Naive thymus-derived CD8-positive, alpha-beta T cell (primary cell): ENCODE results near the gene CROCC2. TPM values are rescaled to one million over a fixed set of nuclear protein-coding genes. Genes with fewer than 3 reads are reported as not detected.

Experiments
- ATAC-seq, 2 donors: fragments of 150-1000 bp; cut with Tn5 transposase in 1 of 2; sonication (Bioruptor Pico), chemical (Tn5 transposase) in 1 of 2; 1 replicate in 1 of 2; 2 replicates in 1 of 2; pipeline ENCODE4 v1.10.0; 2021; ENCODE audit warnings: mild to moderate bottlenecking in 2 of 2, moderate library complexity in 2 of 2
- POLR2A ChIA-PET: fragments of 350-600 bp; sonication (Branson Sonifier 250); formaldehyde crosslinking; loops from one replicate; lab custom pipeline; 2021; ENCODE audit warnings: antibody characterized with exemption; lab: Charles Lee
- DNase-seq, 10 donors: peaks; one replicate each; pipeline versions ENCODE4 v3.0.0 to v3.0.0-alpha.2; 2020 to 2022
- H3K27ac Mint-ChIP-seq, 10 donors: one replicate each; pipeline ENCODE4 v1.8.0; 2020 to 2022; ENCODE audit warnings: mild to moderate bottlenecking in 10 of 10, mixed read lengths in 10 of 10, moderate library complexity in 4 of 10, inconsistent platforms in 1 of 10
- H3K27me3 Mint-ChIP-seq, 5 donors: one replicate each; pipeline ENCODE4 v1.8.0; 2021 to 2022; ENCODE audit warnings: mixed read lengths in 5 of 5
- H3K36me3 Mint-ChIP-seq, 3 donors: one replicate each; pipeline ENCODE4 v1.8.0; 2020 to 2022; ENCODE audit warnings: mixed read lengths in 3 of 3, mild to moderate bottlenecking in 2 of 3, inconsistent platforms in 1 of 3
- H3K4me1 Mint-ChIP-seq, 4 donors: one replicate each; pipeline ENCODE4 v1.8.0; 2021 to 2022; ENCODE audit warnings: mixed read lengths in 4 of 4
- H3K4me3 Mint-ChIP-seq, 10 donors: one replicate each; pipeline ENCODE4 v1.8.0; 2020 to 2022; ENCODE audit warnings: mild to moderate bottlenecking in 10 of 10, mixed read lengths in 10 of 10, moderate library complexity in 6 of 10, inconsistent platforms in 1 of 10
- H3K9me3 Mint-ChIP-seq, 9 donors: one replicate each; pipeline ENCODE4 v1.8.0; 2020 to 2022; ENCODE audit warnings: mixed read lengths in 9 of 9, mild to moderate bottlenecking in 3 of 9, inconsistent platforms in 1 of 9, moderate library complexity in 1 of 9
- polyA plus RNA-seq, 3 donors: library from polyadenylated mRNA; unstranded; fragments of 300-500 nt; fragmentation: Illumina TruSeq; gene quantifications; one replicate each; pipeline ENCODE4 v1.2.3, GENCODE V29; 2021
- total RNA-seq, 8 experiments: library from RNA in 2 of 8; stranded (reverse) in 2 of 8; gene quantifications; one replicate each; pipeline ENCODE4 v1.2.3 and lab custom pipeline; 2021 to 2026

CROCC2 gene
- total and polyA plus RNA-seq, 5 experiments from 2014 or later, result not detected

DNA sequence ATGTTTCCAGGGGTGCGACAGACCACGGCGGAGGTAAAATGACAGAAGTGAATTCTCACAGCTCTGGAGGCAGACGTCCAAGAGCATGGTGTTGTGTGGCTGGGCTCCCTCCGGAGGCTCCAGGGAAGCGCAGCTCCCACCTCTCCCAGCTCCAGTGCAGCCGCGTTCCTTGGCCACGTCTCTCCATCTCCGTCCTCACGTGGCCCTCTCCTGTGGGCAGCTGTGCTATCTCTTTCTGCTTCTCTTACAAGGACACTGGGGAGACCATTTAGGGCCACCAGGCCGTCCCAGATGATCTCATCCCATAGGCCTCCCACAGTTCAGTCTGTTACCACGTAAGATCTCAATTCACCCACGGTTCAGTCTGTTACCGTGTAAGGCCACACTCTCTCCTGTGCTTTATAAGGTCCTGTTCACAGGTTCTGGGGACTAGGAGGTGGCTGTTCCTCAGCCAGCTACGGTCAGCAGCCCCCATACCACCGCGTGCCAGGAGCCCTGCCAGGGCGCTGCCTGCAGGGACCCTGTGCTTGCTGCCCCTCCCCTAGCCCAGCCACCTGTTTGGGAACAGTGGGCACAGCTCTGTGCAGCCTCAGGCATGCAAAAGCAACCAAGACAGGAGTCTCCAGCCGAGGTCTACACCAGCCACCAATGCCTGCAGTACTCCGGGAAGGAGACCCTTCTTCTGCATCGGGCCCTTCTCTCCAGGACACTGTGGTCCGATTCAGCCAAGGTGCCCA lies 7.2 kb upstream of the CROCC2 start:
- ATAC-seq (no peak), DNase-seq (no peak)
- Mint-ChIP-seq H3K9me3 (no peaks in the 10 kb centered on the region), H3K4me3 (no peak overlapping the region), H3K27ac (no peak overlapping the region), H3K4me1 (no peaks in the 10 kb centered on the region), H3K27me3 (peaks cover 0 to 9% (median 1%) of the 10 kb centered on the region in 5 donors), H3K36me3 (no peaks in the 10 kb centered on the region)
- POLR2A ChIA-PET, result no interaction called here

DNA sequence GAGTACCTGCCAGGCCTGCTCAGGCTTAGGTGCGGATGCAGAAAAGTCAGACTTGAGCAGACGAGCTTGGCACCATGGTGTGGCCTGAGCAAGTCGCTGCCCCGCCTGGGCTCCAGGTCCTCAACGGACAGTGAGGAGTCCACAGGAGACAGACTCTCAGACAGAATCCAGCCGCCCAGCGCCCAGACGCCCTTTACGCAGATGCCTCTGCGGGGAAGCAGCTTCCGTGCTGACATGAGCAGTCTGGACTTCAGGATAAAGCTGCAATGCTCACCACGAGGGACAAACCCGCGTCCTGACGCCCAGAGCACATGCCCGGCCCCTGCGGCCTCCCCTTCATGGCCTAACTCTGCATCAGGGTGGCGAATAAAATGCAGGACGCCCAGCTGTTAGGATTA lies 6.7 kb upstream of the CROCC2 start:
- no peak for ATAC-seq
- no peaks in the 10 kb centered on the region for H3K36me3 Mint-ChIP-seq
- no peak overlapping the region for H3K4me3 Mint-ChIP-seq
- no peaks in the 10 kb centered on the region for H3K4me1 Mint-ChIP-seq
- H3K27ac Mint-ChIP-seq, result no peak overlapping the region
- H3K27me3 Mint-ChIP-seq, result peaks cover 0 to 9% (median 1%) of the 10 kb centered on the region in 5 donors
- no peaks in the 10 kb centered on the region for H3K9me3 Mint-ChIP-seq
- DNase-seq, result no peak
- POLR2A ChIA-PET, result no interaction called here

DNA sequence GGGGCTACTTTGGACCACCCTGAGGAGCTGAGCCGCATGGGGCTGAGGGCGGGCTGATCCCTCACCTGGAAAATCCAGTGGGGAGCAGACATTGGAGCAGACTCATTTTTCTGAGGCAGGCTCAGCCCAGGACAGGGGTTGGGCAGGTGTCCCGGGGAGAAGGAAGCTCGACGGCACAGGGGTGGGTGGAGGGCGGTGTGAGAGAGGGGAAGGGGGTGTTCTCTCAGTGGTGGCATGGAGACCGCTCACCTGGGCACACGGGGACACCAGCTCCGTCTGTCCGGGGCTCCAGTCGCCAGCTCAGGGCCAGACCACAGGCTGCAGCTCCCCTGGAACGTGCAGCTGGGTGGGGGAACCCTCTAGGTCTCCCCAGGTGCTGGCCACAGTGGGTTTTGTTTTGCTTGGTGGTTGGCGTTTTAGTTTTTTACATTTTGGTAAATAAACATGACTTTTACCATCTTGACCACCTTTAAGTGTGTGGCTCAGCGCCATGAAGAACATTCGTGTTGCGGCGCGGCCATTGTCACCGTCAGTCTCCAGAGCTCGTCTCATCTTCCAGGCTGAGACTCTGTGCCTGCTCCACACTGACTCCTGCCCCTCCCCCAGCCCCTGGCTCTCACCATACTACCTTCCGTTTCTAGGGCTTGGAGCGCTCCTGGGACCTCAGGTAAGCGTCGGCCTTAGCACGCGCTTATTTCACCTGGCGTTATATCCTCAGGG lies 5.8 kb upstream of the CROCC2 start:
- H3K27me3 Mint-ChIP-seq, result peaks cover 0 to 9% (median 1%) of the 10 kb centered on the region in 5 donors
- no peak for DNase-seq
- H3K9me3 Mint-ChIP-seq, result no peaks in the 10 kb centered on the region
- no peaks in the 10 kb centered on the region for H3K36me3 Mint-ChIP-seq
- no peak overlapping the region for H3K4me3 Mint-ChIP-seq
- no peaks in the 10 kb centered on the region for H3K4me1 Mint-ChIP-seq
- POLR2A ChIA-PET, result no interaction called here
- ATAC-seq, result no peak
- no peak overlapping the region for H3K27ac Mint-ChIP-seq

DNA sequence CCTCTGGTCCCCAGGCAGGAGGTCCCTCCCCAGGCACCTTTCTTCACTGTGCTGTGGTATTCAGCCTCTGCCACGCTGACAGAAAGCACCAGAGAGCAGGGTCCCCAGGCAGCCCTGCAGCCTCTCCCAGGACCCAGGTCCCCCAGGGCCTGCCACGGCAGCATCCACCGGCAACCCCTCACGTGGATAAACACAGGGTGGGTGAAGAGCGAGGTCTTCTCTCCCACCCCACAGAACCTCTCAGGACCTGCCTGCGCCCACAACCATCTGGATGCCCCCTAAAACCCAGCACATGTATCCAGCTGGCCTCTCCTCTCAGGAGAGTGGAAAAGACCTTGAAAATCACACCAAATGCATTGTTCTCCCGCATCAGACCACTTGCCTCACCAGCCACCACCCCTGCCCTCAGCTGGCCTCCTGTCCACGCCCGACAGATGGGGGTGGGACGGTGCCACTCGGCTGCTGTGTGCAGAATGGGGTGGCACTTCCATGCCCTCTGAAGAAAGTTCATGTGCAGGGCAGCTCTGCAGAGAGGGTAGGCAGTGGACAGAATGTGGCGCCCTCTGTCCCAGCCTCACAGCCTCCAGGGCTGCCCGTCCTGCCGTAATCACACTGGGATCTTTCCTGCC lies 4.0 kb upstream of the CROCC2 start:
- no peak for DNase-seq
- Mint-ChIP-seq H3K4me1 (no peaks in the 10 kb centered on the region), H3K27ac (peak overlapping the region in 1 of 10 donors; percentile 48), H3K27me3 (peaks cover 0 to 9% (median 4%) of the 10 kb centered on the region in 5 donors), H3K36me3 (no peaks in the 10 kb centered on the region), H3K4me3 (no peak overlapping the region), H3K9me3 (no peaks in the 10 kb centered on the region)
- no peak for ATAC-seq
- POLR2A ChIA-PET, result no interaction called here

DNA sequence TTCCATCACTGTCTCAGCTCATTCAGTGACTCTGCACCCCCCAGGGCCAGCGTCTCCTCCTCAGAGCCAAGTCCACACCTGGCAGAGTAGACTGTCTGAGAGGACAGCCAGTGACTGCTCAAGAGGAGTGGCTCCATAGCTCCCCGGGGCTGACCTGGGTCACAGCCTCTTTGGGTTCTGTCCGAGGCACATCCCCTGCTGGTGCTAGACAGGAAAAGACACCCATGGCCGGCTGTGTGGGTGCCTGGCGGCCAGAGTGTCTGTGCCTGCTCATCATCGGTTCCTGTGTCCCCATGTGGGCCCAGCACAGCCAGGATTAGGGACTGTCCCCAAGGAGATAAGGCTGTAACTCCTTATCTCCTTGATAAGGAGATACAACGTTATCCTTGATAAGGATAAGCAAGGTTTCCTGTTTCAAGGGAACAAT lies 3.5 kb upstream of the CROCC2 start:
- peaks cover 0 to 8% (median 4%) of the 10 kb centered on the region in 5 donors for H3K27me3 Mint-ChIP-seq
- ATAC-seq (no peak), DNase-seq (no peak)
- H3K4me3 Mint-ChIP-seq, result no peak overlapping the region
- peak overlapping the region in 1 of 10 donors; percentile 48 for H3K27ac Mint-ChIP-seq
- no peaks in the 10 kb centered on the region for H3K36me3 Mint-ChIP-seq
- no peaks in the 10 kb centered on the region for H3K4me1 Mint-ChIP-seq
- no peaks in the 10 kb centered on the region for H3K9me3 Mint-ChIP-seq
- POLR2A ChIA-PET, result no interaction called here

DNA sequence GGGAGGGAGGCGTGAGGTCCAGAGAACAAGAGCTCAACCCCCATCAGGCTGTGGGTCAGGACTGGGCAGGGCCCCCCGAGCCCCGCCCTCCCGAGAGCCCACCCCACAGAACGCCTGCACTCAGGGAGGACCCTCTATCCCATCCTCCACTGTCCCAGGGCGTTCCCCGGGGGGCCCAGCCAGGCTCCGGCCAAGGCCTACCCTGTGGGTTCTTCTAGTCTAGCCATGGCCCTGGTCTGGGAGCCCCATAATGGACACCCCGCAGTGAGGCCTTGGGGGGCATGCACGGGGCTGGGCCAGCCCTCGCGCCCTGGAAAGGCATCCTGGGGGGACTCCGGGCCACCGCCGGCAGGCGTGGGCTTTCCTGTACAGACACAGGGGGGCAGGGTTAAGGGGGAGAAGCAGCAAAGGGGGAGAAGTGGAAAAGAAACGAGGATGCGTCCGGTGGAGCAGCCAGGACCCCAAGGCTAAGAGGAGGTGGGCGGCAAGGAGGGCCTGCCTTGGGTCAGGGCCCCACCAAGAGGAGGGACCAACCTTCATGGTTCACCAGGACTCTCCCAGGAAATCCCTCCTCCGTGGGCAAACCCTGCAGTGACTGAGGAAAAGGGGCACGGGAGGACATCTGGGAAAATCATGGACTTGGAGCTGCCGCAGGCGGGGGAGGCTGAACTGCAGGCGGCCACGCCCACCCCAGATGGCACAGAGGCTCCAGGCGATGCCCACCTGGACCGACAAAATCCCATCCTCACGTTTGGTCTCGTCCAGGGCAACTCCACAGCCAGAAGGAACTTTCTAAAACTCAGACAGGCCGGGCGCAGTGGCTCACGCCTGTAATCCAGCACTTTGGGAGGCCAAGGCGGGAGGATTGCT lies 2.7 kb upstream of the CROCC2 start:
- POLR2A ChIA-PET, result no interaction called here
- no peaks in the 10 kb centered on the region for H3K36me3 Mint-ChIP-seq
- H3K4me3 Mint-ChIP-seq, result no peak overlapping the region
- no peaks in the 10 kb centered on the region for H3K4me1 Mint-ChIP-seq
- H3K27ac Mint-ChIP-seq, result no peak overlapping the region
- peaks cover 0 to 8% (median 0%) of the 10 kb centered on the region in 5 donors for H3K27me3 Mint-ChIP-seq
- no peaks in the 10 kb centered on the region for H3K9me3 Mint-ChIP-seq
- ATAC-seq (no peak), DNase-seq (peak in 1 of 10 donors; percentile 2)

DNA sequence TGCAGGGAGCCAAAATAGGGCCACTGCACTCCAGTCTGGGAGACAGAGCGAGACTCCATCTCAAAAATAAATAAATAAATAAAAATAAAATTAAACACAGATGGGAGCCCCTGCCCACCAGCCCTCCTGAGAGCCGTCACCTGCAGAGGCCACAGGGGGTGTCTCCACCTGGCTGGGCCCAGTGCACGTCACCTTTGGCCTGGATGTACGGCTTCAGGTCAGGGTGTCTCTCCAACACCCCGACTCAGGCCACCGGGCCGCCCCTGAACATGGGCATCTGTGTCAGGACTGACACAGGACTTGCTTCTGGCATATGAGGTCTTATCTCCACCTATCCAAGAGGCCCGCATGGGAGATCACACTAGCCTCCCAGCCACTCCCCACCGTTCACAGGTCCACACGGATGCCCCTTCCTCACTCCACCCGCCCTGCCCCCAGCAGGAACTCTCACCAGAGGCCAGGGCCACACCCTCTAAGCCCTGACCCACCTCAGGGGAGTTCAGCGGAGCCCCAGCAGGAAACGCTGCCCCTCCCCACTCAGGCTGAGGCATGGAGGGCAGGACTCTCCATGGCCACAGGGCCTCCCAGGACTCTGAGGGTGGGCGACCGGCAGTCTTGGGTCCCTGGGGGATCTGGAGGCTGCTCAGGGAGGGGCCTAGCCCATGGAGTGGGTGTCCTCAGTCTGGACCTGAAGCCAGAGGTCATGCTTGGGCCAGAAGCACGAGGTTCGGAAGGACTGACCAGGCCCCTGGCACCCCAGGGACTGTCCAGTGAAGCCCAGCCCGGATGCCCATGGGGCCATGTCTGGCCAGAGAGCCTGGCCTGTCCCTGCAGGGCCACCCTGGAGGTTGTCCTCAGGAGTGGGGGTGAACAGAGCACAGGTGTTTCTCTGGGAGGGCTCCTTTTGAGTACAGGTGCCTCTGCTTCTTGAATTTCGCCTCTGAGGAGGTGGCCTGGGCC lies 1.6 kb upstream of the CROCC2 start:
- no peak overlapping the region for H3K4me3 Mint-ChIP-seq
- no peaks in the 10 kb centered on the region for H3K9me3 Mint-ChIP-seq
- no peaks in the 10 kb centered on the region for H3K4me1 Mint-ChIP-seq
- no peak overlapping the region for H3K27ac Mint-ChIP-seq
- H3K36me3 Mint-ChIP-seq, result no peaks in the 10 kb centered on the region
- peaks cover 0 to 8% (median 0%) of the 10 kb centered on the region in 5 donors for H3K27me3 Mint-ChIP-seq
- ATAC-seq, result no peak
- peak in 1 of 10 donors; percentile 4 for DNase-seq
- POLR2A ChIA-PET, result no interaction called here

DNA sequence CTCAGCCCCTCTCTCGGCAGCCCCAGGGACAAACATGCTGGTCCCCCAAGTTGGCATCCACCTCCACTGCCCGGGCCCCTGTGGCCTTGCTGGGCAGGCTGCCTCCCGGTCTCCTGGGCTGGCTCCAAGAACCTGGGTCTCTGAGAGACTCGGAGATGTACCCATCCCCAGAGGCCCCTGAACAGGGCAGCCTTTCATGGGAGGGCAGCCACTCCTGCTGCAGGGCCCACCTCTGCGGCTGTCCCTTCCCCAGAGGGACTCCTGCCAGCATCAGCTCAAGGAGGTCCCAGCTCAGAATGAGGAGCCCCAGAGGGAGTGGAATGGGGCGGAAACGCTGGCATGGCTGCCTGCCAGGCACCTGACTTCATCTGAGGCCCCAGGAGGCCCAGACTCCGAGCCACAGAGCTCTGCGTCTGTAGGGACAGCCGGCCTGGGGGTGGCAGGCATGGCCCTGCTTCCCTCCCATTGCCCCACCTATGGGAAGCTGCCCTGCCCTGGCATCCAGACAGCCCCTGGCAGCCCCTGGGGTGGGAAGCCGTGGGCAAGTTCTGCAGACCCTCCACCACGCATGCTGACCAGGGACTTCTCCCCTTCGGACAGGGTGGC lies 857 bp upstream of the CROCC2 start:
- POLR2A ChIA-PET, result no interaction called here
- H3K4me1 Mint-ChIP-seq, result no peaks in the 10 kb centered on the region
- H3K9me3 Mint-ChIP-seq, result no peaks in the 10 kb centered on the region
- peaks cover 0 to 13% (median 0%) of the 10 kb centered on the region in 5 donors for H3K27me3 Mint-ChIP-seq
- no peak overlapping the region for H3K27ac Mint-ChIP-seq
- no peak overlapping the region for H3K4me3 Mint-ChIP-seq
- no peak for ATAC-seq
- DNase-seq, result peak in 1 of 10 donors; percentile 3
- H3K36me3 Mint-ChIP-seq, result no peaks in the 10 kb centered on the region

DNA sequence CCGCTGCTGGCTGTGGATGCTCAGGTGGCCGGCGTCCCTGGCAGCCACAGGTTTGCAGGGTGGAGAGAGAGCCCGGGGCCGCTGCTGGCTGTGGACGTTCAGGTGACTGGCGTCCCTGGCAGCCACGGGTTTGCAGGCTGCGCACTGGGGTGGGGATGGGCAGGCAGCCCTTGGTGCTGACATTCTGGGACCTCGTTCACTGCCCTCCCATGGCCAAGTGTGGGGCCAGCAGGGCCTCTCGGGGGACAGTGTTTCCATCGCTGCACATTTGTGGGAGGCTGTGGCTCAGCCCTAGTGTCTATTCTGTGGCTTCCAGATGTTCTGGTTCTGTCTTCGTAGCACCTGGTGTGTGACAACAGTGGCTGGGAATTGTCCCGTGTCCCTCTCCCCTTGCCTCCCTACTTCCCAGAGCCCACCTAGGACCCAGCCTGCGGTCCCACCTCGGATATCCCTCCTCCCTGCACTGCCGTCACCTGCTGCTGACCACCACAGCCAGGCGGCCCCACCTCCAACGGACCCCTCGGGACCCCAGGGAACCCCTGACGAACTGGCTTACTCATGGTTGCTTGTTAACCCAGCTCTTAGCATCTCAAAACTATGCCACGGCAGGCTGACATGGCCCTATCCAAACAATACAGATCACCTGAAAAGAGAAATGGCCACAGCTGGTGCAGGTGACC lies 915 bp downstream of the CROCC2 start:
- peaks cover 0 to 23% (median 5%) of the 10 kb centered on the region in 5 donors for H3K27me3 Mint-ChIP-seq
- H3K9me3 Mint-ChIP-seq, result no peaks in the 10 kb centered on the region
- no peaks in the 10 kb centered on the region for H3K36me3 Mint-ChIP-seq
- no peaks in the 10 kb centered on the region for H3K4me1 Mint-ChIP-seq
- no peak for DNase-seq
- peak overlapping the region in 1 of 10 donors; percentile 43 for H3K27ac Mint-ChIP-seq
- POLR2A ChIA-PET, result no interaction called here
- ATAC-seq, result no peak
- no peak overlapping the region for H3K4me3 Mint-ChIP-seq

DNA sequence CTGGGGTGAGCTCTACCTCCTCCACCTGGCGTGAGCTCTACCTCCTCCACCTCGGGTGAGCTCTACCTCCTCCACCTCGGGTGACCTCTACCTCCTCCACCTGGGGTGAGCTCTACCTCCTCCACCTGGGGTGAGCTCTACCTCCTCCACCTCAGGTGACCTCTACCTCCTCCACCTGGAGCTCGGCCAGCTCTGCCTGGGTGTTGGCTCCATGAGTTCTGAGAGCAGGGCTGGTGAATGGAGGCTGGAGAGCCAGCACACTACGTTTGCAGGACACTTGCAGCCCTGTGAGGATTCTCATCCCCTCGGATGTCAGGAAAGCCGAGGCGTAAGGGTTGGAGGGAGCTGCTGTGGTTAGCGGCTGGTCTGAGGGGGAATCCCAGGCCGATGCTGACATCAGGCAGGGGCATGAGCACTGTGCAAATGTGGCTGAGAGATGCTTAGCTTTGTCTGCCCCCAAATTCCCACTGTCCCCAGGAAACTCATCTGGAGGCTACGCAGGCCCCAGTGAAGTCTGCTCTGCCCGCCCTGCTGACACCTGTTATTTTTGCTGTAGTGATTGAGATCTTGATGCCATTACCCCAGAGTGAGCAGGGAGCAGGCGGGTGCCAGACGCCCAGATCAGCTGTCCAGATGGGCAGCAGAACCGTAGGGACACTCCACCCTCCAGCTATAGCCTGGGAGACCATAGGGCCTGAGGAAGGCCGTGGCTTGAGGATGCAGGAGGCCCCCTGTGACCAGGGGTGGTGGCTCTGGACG lies 3.3 kb downstream of the CROCC2 start:
- H3K36me3 Mint-ChIP-seq, result no peaks in the 10 kb centered on the region
- no peaks in the 10 kb centered on the region for H3K4me1 Mint-ChIP-seq
- ATAC-seq, result no peak
- no peak overlapping the region for H3K27ac Mint-ChIP-seq
- H3K4me3 Mint-ChIP-seq, result no peak overlapping the region
- H3K27me3 Mint-ChIP-seq, result peaks cover 3 to 37% (median 12%) of the 10 kb centered on the region in 5 donors
- POLR2A ChIA-PET, result interaction anchor here (0.8 kb wide), 1 partner anchor 79 kb away, joined by 3 read pairs; no protein-coding TSS in a partner anchor
- no peaks in the 10 kb centered on the region for H3K9me3 Mint-ChIP-seq
- no peak for DNase-seq
